ENCODE results near the gene AGAP1. TPM values are rescaled to one million over a fixed set of nuclear protein-coding genes. Genes with fewer than 3 reads are reported as not detected.

AGAP1 gene
- total RNA-seq, 4 donors from 2014 or later, result 7.2 to 19.6 (median 15.2) TPM

DNA sequence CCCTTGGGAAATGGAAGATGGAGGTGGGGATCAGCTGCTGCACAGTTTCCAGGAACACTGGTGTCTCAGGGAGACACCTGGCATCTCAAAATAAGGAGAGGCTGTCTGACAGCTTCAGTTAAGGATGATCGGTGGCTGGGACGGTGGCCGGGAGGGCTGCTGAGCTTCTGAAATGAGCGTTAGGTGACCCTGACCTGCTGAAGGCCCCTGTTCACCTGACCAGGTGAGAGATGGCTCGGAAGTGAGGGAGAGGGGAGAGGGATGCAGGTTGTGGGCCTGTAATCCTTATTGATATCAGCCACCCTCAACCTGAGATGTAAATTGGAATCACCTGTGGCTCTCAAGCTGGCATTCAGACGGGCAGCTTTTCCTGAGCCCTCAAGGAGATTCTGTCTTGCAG lies 99.0 kb downstream of the AGAP1 start:
- no peaks in the 10 kb centered on the region for H3K27me3 ChIP-seq
- intact Hi-C loops (cut with DNase I), result loop anchor here (5.0 kb wide), 1 partner anchor 456 kb away; no protein-coding TSS in a partner anchor
- no peak for DNase-seq

DNA sequence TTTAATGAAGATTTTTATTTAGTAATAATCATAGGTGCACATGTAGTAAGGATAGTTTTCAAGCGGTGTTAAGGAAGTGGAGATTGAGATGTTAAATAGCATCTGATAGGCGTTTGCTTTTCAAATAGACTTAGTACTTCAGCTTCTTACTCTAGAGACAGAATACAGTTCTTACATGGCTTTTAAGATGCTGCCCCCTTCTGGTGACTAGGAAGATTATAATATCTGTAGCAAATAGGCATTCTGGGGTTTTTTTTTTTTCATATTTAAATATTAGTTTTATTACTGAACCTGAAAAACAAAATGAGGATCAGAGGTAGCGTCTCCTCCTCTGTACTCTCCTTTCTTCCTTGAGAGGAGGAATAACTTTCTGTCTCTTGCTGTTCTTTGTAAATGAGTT lies 100.2 kb downstream of the AGAP1 start:
- intact Hi-C loops (cut with DNase I), result loop anchor here (5.0 kb wide), 1 partner anchor 457 kb away; no protein-coding TSS in a partner anchor
- TF ChIP-seq POLR2A (IDR thresholded peaks at IDR 0.05), result no peak
- TF ChIP-seq, protein P1, sequence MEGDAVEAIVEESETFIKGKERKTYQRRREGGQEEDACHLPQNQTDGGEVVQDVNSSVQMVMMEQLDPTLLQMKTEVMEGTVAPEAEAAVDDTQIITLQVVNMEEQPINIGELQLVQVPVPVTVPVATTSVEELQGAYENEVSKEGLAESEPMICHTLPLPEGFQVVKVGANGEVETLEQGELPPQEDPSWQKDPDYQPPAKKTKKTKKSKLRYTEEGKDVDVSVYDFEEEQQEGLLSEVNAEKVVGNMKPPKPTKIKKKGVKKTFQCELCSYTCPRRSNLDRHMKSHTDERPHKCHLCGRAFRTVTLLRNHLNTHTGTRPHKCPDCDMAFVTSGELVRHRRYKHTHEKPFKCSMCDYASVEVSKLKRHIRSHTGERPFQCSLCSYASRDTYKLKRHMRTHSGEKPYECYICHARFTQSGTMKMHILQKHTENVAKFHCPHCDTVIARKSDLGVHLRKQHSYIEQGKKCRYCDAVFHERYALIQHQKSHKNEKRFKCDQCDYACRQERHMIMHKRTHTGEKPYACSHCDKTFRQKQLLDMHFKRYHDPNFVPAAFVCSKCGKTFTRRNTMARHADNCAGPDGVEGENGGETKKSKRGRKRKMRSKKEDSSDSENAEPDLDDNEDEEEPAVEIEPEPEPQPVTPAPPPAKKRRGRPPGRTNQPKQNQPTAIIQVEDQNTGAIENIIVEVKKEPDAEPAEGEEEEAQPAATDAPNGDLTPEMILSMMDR (IDR thresholded peaks at IDR 0.05), result peak; percentile 20 to 66 (median 57)
- Histone ChIP-seq H3K27ac (no peak overlapping the region), H3K27me3 (no peaks in the 10 kb centered on the region), H3K4me1 (peaks cover 0 to 5% (median 0%) of the 10 kb centered on the region in 3 donors), H3K4me3 (no peak overlapping the region), H3K9me3 (no peaks in the 10 kb centered on the region), H3K36me3 (no peaks in the 10 kb centered on the region)
- DNase-seq, result no peak
- WGBS, 2 donors, result 0 to 4% methylated on average over 3 of the region's 3 CpGs

More for the DNA sequence above, 99.0 kb downstream of the AGAP1 start:
- H3K9me3 ChIP-seq, result no peaks in the 10 kb centered on the region
- H3K4me1 ChIP-seq, result peaks cover 0 to 5% (median 0%) of the 10 kb centered on the region in 3 donors
- no peaks in the 10 kb centered on the region for H3K36me3 ChIP-seq
- TF ChIP-seq, protein P1 (IDR thresholded peaks at IDR 0.05), result no peak
- no peak for TF ChIP-seq POLR2A (IDR thresholded peaks at IDR 0.05)
- WGBS, 2 donors, result 85% methylated on average over 5 to 6 of the region's 6 CpGs
- H3K27ac ChIP-seq, result no peak overlapping the region
- H3K4me3 ChIP-seq, result no peak overlapping the region

DNA sequence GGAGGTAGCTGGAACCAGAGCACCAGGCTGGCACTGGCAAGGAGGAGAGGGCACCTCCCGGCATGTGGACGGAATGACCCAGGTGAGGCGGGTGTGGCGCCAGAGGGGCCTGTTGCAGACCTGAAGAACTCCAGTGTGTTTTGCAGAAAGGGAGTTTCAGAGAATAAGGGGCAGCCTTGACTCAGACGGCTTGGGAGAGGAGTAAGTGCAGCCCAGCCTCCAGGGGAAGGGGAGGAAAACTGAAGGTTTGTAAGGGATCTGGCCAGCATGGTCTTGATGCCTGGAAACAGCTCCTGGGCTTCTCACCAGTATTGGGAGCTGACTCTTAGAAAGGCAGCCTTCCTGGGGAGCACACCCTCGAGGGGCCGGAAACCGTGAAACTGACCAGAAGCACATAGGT lies 101.1 kb downstream of the AGAP1 start:
- Histone ChIP-seq H3K36me3 (no peaks in the 10 kb centered on the region), H3K9me3 (no peaks in the 10 kb centered on the region), H3K27me3 (no peaks in the 10 kb centered on the region), H3K4me1 (peaks cover 0 to 6% (median 1%) of the 10 kb centered on the region in 3 donors), H3K27ac (no peak overlapping the region), H3K4me3 (no peak overlapping the region)
- TF ChIP-seq, protein P1 (IDR thresholded peaks at IDR 0.05), result no peak
- no peak for DNase-seq
- WGBS, 2 donors, result 62 to 73% methylated on average over 3 of the region's 8 CpGs
- intact Hi-C loops (cut with DNase I), result loop anchor here (5.0 kb wide), 3 partner anchors 77 to 458 kb away; no protein-coding TSS in a partner anchor

DNA sequence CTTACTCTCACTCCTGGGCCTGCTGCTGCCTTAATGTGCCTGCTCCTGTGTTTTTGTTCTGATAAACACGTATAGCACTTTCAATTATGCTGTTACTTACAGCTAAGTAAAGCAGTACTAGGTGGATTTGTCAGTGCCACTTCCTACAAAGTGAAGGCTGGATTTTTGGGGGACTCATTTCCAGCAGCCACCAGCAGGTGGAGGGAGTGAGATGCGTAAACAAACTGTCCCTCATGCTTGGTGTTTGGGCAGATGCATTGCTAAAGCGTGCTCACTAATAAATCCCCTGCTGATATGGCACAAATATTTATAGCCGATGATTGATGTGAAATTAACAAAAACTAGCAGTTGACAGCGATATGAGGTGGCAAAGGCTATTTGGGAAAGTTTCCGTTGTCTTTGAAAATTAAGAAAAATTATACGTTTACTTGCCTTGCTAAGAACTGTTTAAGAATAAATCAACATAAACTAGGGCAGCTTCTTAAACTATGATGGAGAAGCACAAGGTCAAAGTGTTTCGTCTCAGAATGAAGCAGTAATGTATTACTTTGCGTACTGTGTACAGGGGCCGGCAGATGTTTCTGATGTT lies 101.7 kb downstream of the AGAP1 start:
- 29 to 45% methylated on average over 10 of the region's 10 CpGs for WGBS, 2 donors
- no peaks in the 10 kb centered on the region for H3K27me3 ChIP-seq

DNA sequence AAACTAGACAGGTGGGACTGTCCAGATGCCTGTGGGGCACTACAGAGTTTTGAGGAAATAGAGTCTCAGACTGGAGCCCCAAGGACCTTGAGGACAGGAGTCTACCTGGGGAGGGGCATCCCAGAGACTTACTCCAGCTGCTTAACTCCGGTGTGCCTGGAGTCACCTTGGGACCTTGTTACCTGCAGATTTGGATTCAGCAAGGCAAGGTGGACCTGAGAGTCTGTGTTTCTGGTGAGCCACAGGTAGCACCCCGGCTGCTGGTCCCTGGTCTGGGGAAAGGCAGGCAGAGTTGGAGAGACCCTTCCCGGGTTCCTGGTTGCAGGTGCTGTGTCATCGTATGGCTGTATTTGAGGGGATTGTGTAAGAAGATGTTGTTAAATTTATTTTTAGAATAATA lies 102.4 kb downstream of the AGAP1 start:
- H3K9me3 ChIP-seq, result no peaks in the 10 kb centered on the region
- DNase-seq, result no peak
- H3K27me3 ChIP-seq, result no peaks in the 10 kb centered on the region
- H3K4me3 ChIP-seq, result no peak overlapping the region
- intact Hi-C loops (cut with DNase I), result loop anchor here (5.0 kb wide), 2 partner anchors 76 to 151 kb away; no protein-coding TSS in a partner anchor
- no peak overlapping the region for H3K27ac ChIP-seq
- WGBS, 2 donors, result 91 to 94% methylated on average over 3 to 4 of the region's 4 CpGs
- H3K4me1 ChIP-seq, result peaks cover 0 to 12% (median 3%) of the 10 kb centered on the region in 3 donors
- TF ChIP-seq, protein P1 (IDR thresholded peaks at IDR 0.05), result no peak
- no peak for TF ChIP-seq POLR2A (IDR thresholded peaks at IDR 0.05)
- H3K36me3 ChIP-seq, result no peaks in the 10 kb centered on the region

More for the DNA sequence above, 101.7 kb downstream of the AGAP1 start:
- peaks cover 0 to 12% (median 3%) of the 10 kb centered on the region in 3 donors for H3K4me1 ChIP-seq
- TF ChIP-seq, protein P1 (IDR thresholded peaks at IDR 0.05), result peak; percentile 66 to 87 (median 82)
- TF ChIP-seq POLR2A (IDR thresholded peaks at IDR 0.05), result no peak
- no peaks in the 10 kb centered on the region for H3K36me3 ChIP-seq
- intact Hi-C loops (cut with DNase I), result loop anchor here (5.0 kb wide), 2 partner anchors 77 to 152 kb away; no protein-coding TSS in a partner anchor
- H3K27ac ChIP-seq, result no peak overlapping the region
- no peaks in the 10 kb centered on the region for H3K9me3 ChIP-seq
- DNase-seq, result no peak
- H3K4me3 ChIP-seq, result no peak overlapping the region
